Measurements from ENCODE around the gene PABPC1L2A.
"Not testable (repeated sequence)": the region's sequence is repeated elsewhere in the genome, so short reads cannot be mapped to it uniquely, and the experiment has no call there.

DNA sequence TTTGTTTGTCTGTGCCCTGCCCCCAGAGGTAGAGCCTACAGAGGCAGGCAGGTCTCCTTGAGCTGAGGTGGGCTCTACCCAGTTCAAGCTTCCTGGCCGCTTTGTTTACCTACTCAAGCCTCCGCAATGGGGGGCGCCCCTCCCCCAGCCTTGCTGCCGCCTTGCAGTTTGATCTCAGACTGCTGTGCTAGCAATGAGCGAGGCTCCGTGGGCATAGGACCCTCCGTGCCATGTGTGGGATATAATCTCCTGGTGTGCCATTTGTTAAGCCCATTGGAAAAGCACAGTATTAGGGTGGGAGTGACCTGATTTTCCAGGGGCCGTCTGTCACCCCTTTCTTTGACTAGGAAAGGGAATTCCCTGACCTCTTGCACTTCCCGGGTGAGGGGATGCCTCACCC is 20.2 kb upstream of the PABPC1L2A start:
- TF ChIP-seq CTCF (conservative IDR thresholded peaks at IDR 0.05 in 1 of 2, IDR thresholded peaks at IDR 0.05 in 1 of 2; ENCODE audit: extremely low read depth in 1 of 2, insufficient read depth in 1 of 2, low read depth in 1 of 2, low read length in 2 of 2); EZH2 (IDR thresholded peaks at IDR 0.05; ENCODE audit: borderline replicate concordance, low read length): not testable (repeated sequence)

Measured in mammary epithelial cell (primary cell).